ENCODE measurements around the gene ADIG. TPM values are rescaled to one million over a fixed set of nuclear protein-coding genes. Genes with fewer than 3 reads are reported as not detected.

ADIG gene
- total RNA-seq, 1 donor, result not detected

- Histone ChIP-seq H3K79me2 (ENCODE audit: insufficient read depth, low read length) (no peaks in the 10 kb centered on the region), H3K27me3 (ENCODE audit: insufficient read depth, low read length) (no peaks in the 10 kb centered on the region), H4K20me1 (ENCODE audit: insufficient read depth, low read length) (no peaks in the 10 kb centered on the region), H3K4me3 (ENCODE audit: insufficient read depth, low read length) (no peak overlapping the region), H3K36me3 (ENCODE audit: insufficient read depth, low read length) (no peaks in the 10 kb centered on the region), H3K4me2 (ENCODE audit: insufficient read depth, low read length) (no peak overlapping the region), H2AFZ (ENCODE audit: low read length) (no peak overlapping the region), H3K9me3 (ENCODE audit: low read depth, low read length) (no peaks in the 10 kb centered on the region), H3K27ac (ENCODE audit: low read depth, low read length) (no peak overlapping the region), H3K4me1 (ENCODE audit: insufficient read depth, low read length) (no peaks in the 10 kb centered on the region)
- TF ChIP-seq, protein P1, sequence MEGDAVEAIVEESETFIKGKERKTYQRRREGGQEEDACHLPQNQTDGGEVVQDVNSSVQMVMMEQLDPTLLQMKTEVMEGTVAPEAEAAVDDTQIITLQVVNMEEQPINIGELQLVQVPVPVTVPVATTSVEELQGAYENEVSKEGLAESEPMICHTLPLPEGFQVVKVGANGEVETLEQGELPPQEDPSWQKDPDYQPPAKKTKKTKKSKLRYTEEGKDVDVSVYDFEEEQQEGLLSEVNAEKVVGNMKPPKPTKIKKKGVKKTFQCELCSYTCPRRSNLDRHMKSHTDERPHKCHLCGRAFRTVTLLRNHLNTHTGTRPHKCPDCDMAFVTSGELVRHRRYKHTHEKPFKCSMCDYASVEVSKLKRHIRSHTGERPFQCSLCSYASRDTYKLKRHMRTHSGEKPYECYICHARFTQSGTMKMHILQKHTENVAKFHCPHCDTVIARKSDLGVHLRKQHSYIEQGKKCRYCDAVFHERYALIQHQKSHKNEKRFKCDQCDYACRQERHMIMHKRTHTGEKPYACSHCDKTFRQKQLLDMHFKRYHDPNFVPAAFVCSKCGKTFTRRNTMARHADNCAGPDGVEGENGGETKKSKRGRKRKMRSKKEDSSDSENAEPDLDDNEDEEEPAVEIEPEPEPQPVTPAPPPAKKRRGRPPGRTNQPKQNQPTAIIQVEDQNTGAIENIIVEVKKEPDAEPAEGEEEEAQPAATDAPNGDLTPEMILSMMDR (IDR thresholded peaks at IDR 0.05; ENCODE audit: extremely low read depth, low read depth, low read length), result no peak
- no peak for DNase-seq (ENCODE audit: insufficient read length, low spot score, missing footprints)
Measured at GRCh38 chr20:38588303-38588702, 7.3 kb downstream of the ADIG start.

DNA sequence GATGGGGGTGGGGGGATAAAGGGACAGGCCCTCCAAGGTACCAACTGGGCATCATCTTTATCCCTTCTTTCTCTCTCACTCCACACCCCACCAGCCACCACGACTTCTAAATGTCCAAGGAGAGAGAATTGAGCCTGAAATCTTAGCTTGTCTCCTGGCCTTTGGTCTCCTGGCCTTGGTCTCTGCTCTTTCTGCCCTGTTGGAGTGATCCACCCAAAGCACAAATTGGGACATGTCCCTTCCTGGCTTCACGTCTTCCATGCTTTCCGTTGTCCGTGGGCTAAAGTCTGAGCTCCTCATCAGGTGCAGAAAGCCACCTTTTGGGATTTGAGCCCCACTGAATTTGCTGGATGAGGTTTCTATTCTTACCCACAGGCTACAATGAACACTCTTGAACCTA is 8.4 kb downstream of the ADIG start:
- no peaks in the 10 kb centered on the region for H3K36me3 ChIP-seq (ENCODE audit: insufficient read depth, low read length)
- no peaks in the 10 kb centered on the region for H3K9me3 ChIP-seq (ENCODE audit: low read depth, low read length)
- no peaks in the 10 kb centered on the region for H4K20me1 ChIP-seq (ENCODE audit: insufficient read depth, low read length)
- H2AFZ ChIP-seq (ENCODE audit: low read length), result no peak overlapping the region
- no peak overlapping the region for H3K4me2 ChIP-seq (ENCODE audit: insufficient read depth, low read length)
- no peak overlapping the region for H3K4me3 ChIP-seq (ENCODE audit: insufficient read depth, low read length)
- H3K27me3 ChIP-seq (ENCODE audit: insufficient read depth, low read length), result no peaks in the 10 kb centered on the region
- DNase-seq (ENCODE audit: insufficient read length, low spot score, missing footprints), result no peak
- H3K4me1 ChIP-seq (ENCODE audit: insufficient read depth, low read length), result no peaks in the 10 kb centered on the region
- no peaks in the 10 kb centered on the region for H3K79me2 ChIP-seq (ENCODE audit: insufficient read depth, low read length)
- TF ChIP-seq, protein P1 (IDR thresholded peaks at IDR 0.05; ENCODE audit: extremely low read depth, low read depth, low read length), result no peak
- H3K27ac ChIP-seq (ENCODE audit: low read depth, low read length), result no peak overlapping the region

GRCh38 chr20:38589967-38590675 is 9.1 kb downstream of the ADIG start:
- H2AFZ ChIP-seq (ENCODE audit: low read length), result no peak overlapping the region
- no peak overlapping the region for H3K27ac ChIP-seq (ENCODE audit: low read depth, low read length)
- H3K4me3 ChIP-seq (ENCODE audit: insufficient read depth, low read length), result no peak overlapping the region
- H3K4me1 ChIP-seq (ENCODE audit: insufficient read depth, low read length), result no peaks in the 10 kb centered on the region
- no peaks in the 10 kb centered on the region for H3K27me3 ChIP-seq (ENCODE audit: insufficient read depth, low read length)
- no peaks in the 10 kb centered on the region for H3K36me3 ChIP-seq (ENCODE audit: insufficient read depth, low read length)
- H4K20me1 ChIP-seq (ENCODE audit: insufficient read depth, low read length), result no peaks in the 10 kb centered on the region
- no peaks in the 10 kb centered on the region for H3K9me3 ChIP-seq (ENCODE audit: low read depth, low read length)
- no peak overlapping the region for H3K4me2 ChIP-seq (ENCODE audit: insufficient read depth, low read length)
- TF ChIP-seq, protein P1 (IDR thresholded peaks at IDR 0.05; ENCODE audit: extremely low read depth, low read depth, low read length), result no peak
- H3K79me2 ChIP-seq (ENCODE audit: insufficient read depth, low read length), result no peaks in the 10 kb centered on the region
- DNase-seq (ENCODE audit: insufficient read length, low spot score, missing footprints), result no peak

GRCh38 chr20:38590676-38591473 is 9.9 kb downstream of the ADIG start:
- no peaks in the 10 kb centered on the region for H3K9me3 ChIP-seq (ENCODE audit: low read depth, low read length)
- H2AFZ ChIP-seq (ENCODE audit: low read length), result no peak overlapping the region
- no peaks in the 10 kb centered on the region for H4K20me1 ChIP-seq (ENCODE audit: insufficient read depth, low read length)
- no peaks in the 10 kb centered on the region for H3K4me1 ChIP-seq (ENCODE audit: insufficient read depth, low read length)
- H3K27me3 ChIP-seq (ENCODE audit: insufficient read depth, low read length), result no peaks in the 10 kb centered on the region
- no peak overlapping the region for H3K4me2 ChIP-seq (ENCODE audit: insufficient read depth, low read length)
- TF ChIP-seq, protein P1 (IDR thresholded peaks at IDR 0.05; ENCODE audit: extremely low read depth, low read depth, low read length), result no peak
- H3K79me2 ChIP-seq (ENCODE audit: insufficient read depth, low read length), result no peaks in the 10 kb centered on the region
- H3K27ac ChIP-seq (ENCODE audit: low read depth, low read length), result no peak overlapping the region
- DNase-seq (ENCODE audit: insufficient read length, low spot score, missing footprints), result no peak
- no peak overlapping the region for H3K4me3 ChIP-seq (ENCODE audit: insufficient read depth, low read length)
- no peaks in the 10 kb centered on the region for H3K36me3 ChIP-seq (ENCODE audit: insufficient read depth, low read length)
